Panc1 (cell line): ENCODE data around the gene COL3A1. TPM values are rescaled to one million over a fixed set of nuclear protein-coding genes. Genes with fewer than 3 reads are reported as not detected.

Source experiments
- ATAC-seq: fragments of 200-7000 bp; cut with Tn5 transposase; 2 replicates; pipeline ENCODE4 v1.9.1; 2020; ENCODE audit warnings: mild to moderate bottlenecking, moderate library complexity
- BruUV-seq: library from RNA; stranded (reverse); fragments of 400-500 nt; replicated peaks from 2 replicates; lab custom pipeline; 2021; lab: Mats Ljungman, UMichigan
- CTCF ChIA-PET: fragments of 300-600 bp; sonication (Branson Sonifier 250); formaldehyde crosslinking; loops from one replicate; lab custom pipeline; 2022; ENCODE audit warnings: antibody characterized with exemption; lab: Charles Lee
- POLR2A ChIA-PET: fragments of 300-600 bp; sonication (Branson Sonifier 250); formaldehyde crosslinking; loops from one replicate; lab custom pipeline; 2022; ENCODE audit warnings: antibody characterized with exemption; lab: Charles Lee
- DNase-seq: peaks from one replicate; pipeline ENCODE4 v3.0.0-alpha.2; 2010; ENCODE audit warnings: low read depth, low spot score
- H3K27ac ChIP-seq: 2 replicates; pipeline ENCODE4 v1.5.1; 2011; ENCODE audit warnings: mild to moderate bottlenecking, low read length, inconsistent platforms
- H3K27me3 ChIP-seq: fragments of 200-500 bp; sonication (Bioruptor generic); 2 replicates; pipeline ENCODE4 v1.6.0; 2014; ENCODE audit warnings: low read length, inconsistent platforms; ENCODE audit not compliant: control insufficient read depth, insufficient read depth
- H3K36me3 ChIP-seq: fragments of 200-500 bp; sonication (Bioruptor generic); 2 replicates; pipeline ENCODE4 v1.5.1; 2014; ENCODE audit warnings: inconsistent platforms, mild to moderate bottlenecking, low read length, moderate library complexity; ENCODE audit not compliant: control insufficient read depth, insufficient read depth
- H3K4me1 ChIP-seq: 2 replicates; pipeline ENCODE4 v1.5.1; 2011; ENCODE audit warnings: inconsistent platforms, mild to moderate bottlenecking, low read length, moderate library complexity; ENCODE audit not compliant: control insufficient read depth, insufficient read depth
- H3K4me3 ChIP-seq, 2 experiments: 2 replicates each; pipeline ENCODE4 v1.5.1; 2011 to 2012; ENCODE audit warnings: low read depth in 2 of 2, low read length in 2 of 2, mild to moderate bottlenecking in 2 of 2, inconsistent platforms in 1 of 2, moderate library complexity in 1 of 2
- H3K9me3 ChIP-seq: fragments of 200-500 bp; sonication (Bioruptor generic); 2 replicates; pipeline ENCODE4 v1.5.1; 2014; ENCODE audit warnings: low read depth, mild to moderate bottlenecking, inconsistent platforms, low read length, moderate library complexity; ENCODE audit not compliant: control insufficient read depth, insufficient read depth
- POLR2AphosphoS5 ChIP-seq: IDR thresholded peaks from 2 replicates; pipeline ENCODE4 v1.6.1; 2012; ENCODE audit warnings: mild to moderate bottlenecking, low read depth, low read length, moderate library complexity
- SIN3A ChIP-seq: IDR thresholded peaks from 2 replicates; pipeline ENCODE4 v1.6.1; 2012; ENCODE audit warnings: low read depth, mild to moderate bottlenecking, low read length, moderate library complexity, borderline replicate concordance; ENCODE audit not compliant: insufficient read depth
- TCF7L2 ChIP-seq: IDR thresholded peaks from 2 replicates; pipeline ENCODE4 v1.6.1; 2011; ENCODE audit warnings: mild to moderate bottlenecking, low read depth, low read length, inconsistent platforms
- in situ Hi-C: cut with HindIII; loops from 2 replicates; pipeline ENCODE4 v1.10.0; 2016; ENCODE audit warnings: low sequenced_read_pairs, low pct_unique_long_range_greater_than_20kb
- intact Hi-C: fragments of 100-400 bp; cut with micrococcal nuclease; formaldehyde crosslinking; loops from one replicate; pipeline ENCODE4 v1.10.0; 2022; ENCODE audit not compliant: unreplicated experiment
- total RNA-seq: library from RNA; stranded (reverse); gene quantifications from one replicate; pipeline ENCODE4 v1.2.1, GENCODE V29; 2021; ENCODE audit not compliant: unreplicated experiment
- TF ChIP-seq, protein P1 (sequence below): fragments of 450-650 bp; IDR thresholded peaks from 2 replicates; pipeline ENCODE4 v1.5.1; 2017; ENCODE audit warnings: mild to moderate bottlenecking
- TF ChIP-seq, protein P2 (sequence below), 2 experiments: IDR thresholded peaks; 2 replicates each; pipeline ENCODE4 v1.6.1; 2011 to 2012; ENCODE audit warnings: low read depth in 2 of 2, control low read depth in 1 of 2, low read length in 1 of 2, mild to moderate bottlenecking in 1 of 2, moderate library complexity in 1 of 2; ENCODE audit not compliant: insufficient read depth in 1 of 2

The COL3A1 gene
- total RNA-seq, 1 experiment from 2014 or later, result 6.9 TPM

DNA sequence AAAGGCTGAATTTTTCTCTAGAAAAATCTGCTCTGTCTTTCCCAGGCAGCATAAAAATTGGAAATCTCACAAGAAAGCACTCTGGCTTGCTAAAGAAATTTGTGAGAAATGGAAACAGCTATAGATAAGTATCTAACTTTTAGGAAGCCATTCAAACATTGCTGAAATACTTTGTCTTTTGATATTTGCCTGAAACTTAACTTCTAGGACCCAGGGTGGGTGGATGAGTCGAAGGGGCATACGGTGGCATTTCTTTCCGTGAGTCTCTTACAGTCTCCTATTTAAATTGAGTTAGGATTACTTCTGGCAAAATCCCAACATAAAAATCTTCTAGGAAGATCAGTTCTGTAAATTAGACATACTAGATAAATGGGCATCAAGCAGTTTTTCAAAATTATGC, 532 bp upstream of the COL3A1 start:
- no peaks in the 10 kb centered on the region for H3K36me3 ChIP-seq
- no peaks in the 10 kb centered on the region for H3K27me3 ChIP-seq
- no peak for TF ChIP-seq POLR2AphosphoS5
- TF ChIP-seq, protein P1, sequence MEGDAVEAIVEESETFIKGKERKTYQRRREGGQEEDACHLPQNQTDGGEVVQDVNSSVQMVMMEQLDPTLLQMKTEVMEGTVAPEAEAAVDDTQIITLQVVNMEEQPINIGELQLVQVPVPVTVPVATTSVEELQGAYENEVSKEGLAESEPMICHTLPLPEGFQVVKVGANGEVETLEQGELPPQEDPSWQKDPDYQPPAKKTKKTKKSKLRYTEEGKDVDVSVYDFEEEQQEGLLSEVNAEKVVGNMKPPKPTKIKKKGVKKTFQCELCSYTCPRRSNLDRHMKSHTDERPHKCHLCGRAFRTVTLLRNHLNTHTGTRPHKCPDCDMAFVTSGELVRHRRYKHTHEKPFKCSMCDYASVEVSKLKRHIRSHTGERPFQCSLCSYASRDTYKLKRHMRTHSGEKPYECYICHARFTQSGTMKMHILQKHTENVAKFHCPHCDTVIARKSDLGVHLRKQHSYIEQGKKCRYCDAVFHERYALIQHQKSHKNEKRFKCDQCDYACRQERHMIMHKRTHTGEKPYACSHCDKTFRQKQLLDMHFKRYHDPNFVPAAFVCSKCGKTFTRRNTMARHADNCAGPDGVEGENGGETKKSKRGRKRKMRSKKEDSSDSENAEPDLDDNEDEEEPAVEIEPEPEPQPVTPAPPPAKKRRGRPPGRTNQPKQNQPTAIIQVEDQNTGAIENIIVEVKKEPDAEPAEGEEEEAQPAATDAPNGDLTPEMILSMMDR, result no peak
- TF ChIP-seq, protein P2, sequence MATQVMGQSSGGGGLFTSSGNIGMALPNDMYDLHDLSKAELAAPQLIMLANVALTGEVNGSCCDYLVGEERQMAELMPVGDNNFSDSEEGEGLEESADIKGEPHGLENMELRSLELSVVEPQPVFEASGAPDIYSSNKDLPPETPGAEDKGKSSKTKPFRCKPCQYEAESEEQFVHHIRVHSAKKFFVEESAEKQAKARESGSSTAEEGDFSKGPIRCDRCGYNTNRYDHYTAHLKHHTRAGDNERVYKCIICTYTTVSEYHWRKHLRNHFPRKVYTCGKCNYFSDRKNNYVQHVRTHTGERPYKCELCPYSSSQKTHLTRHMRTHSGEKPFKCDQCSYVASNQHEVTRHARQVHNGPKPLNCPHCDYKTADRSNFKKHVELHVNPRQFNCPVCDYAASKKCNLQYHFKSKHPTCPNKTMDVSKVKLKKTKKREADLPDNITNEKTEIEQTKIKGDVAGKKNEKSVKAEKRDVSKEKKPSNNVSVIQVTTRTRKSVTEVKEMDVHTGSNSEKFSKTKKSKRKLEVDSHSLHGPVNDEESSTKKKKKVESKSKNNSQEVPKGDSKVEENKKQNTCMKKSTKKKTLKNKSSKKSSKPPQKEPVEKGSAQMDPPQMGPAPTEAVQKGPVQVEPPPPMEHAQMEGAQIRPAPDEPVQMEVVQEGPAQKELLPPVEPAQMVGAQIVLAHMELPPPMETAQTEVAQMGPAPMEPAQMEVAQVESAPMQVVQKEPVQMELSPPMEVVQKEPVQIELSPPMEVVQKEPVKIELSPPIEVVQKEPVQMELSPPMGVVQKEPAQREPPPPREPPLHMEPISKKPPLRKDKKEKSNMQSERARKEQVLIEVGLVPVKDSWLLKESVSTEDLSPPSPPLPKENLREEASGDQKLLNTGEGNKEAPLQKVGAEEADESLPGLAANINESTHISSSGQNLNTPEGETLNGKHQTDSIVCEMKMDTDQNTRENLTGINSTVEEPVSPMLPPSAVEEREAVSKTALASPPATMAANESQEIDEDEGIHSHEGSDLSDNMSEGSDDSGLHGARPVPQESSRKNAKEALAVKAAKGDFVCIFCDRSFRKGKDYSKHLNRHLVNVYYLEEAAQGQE (IDR thresholded peaks at IDR 0.05; ENCODE audit: insufficient read depth in 1 of 2, low read depth in 2 of 2, low read length in 1 of 2), result no peak
- no peak for TF ChIP-seq SIN3A
- TF ChIP-seq TCF7L2, result no peak
- no peak overlapping the region; a peak in 1 of 4 replicates for H3K4me3 ChIP-seq
- DNase-seq (no peak), ATAC-seq (no peak)
- intact Hi-C loops, result no loop called here
- POLR2A ChIA-PET, result no interaction called here
- no peaks in the 10 kb centered on the region for H3K9me3 ChIP-seq
- peaks cover 10% of the 10 kb centered on the region; the same call in 1 of the 2 replicates for H3K4me1 ChIP-seq
- no TSS peak for BruUV-seq
- in situ Hi-C loops, result no loop called here
- CTCF ChIA-PET, result no interaction called here
- H3K27ac ChIP-seq, result no peak overlapping the region

DNA sequence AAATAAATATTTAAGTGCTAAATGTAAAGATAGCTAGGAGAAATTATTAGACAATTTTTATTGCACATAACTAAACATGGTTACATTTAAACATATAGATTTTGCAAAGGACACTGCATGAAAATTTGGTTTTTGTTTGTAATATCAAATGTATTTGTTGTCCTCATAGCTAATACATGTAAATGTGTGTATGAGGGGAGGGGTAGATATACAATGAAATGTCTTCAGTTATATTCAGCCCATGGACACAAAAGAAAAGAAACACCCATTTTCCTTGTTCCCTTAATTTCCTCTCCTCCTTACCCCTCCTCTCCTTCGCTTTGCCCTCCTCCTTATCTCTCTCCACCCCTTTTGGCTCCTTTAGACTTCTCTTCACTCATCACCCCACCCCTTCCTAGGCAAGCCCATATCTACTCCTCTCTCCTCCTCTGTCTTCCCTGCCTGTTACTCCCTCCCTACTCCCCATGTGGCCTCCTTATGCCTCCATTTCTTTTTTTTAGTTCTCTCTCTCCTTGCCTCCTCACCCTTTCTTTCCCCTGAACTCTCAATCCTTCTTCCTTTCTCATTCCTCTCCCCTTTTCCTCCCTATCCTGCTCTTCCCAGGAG, 1.4 kb downstream of the COL3A1 start:
- Histone ChIP-seq H3K9me3 (no peaks in the 10 kb centered on the region), H3K27me3 (no peaks in the 10 kb centered on the region), H3K4me1 (peaks cover 21% of the 10 kb centered on the region; the same call in 1 of the 2 replicates), H3K4me3 (peak overlapping the region in 1 of 2 experiments; percentile 34; a peak in 1 of 4 replicates), H3K36me3 (no peaks in the 10 kb centered on the region; the same call in 1 of the 2 replicates), H3K27ac (peak overlapping the region; percentile 66)
- ATAC-seq (no peak), DNase-seq (no peak)
- POLR2A ChIA-PET, result no interaction called here
- BruUV-seq, result no TSS peak
- TF ChIP-seq, protein P1, result no peak
- TF ChIP-seq POLR2AphosphoS5 (no peak), TCF7L2 (no peak), SIN3A (no peak)
- TF ChIP-seq, protein P2 (IDR thresholded peaks at IDR 0.05; ENCODE audit: insufficient read depth in 1 of 2, low read depth in 2 of 2, low read length in 1 of 2), result no peak
- intact Hi-C loops, result no loop called here
- CTCF ChIA-PET, result no interaction called here
- in situ Hi-C loops, result no loop called here
